Mesenchymal stem cell (in vitro differentiated cells and primary cell): Measurements from ENCODE around the gene KLF13.
"Not testable (repeated sequence)": the region's sequence is repeated elsewhere in the genome, so short reads cannot be mapped to it uniquely, and the experiment has no call there.

Experiments used
- DNase-seq: peaks from one replicate; pipeline ENCODE4 v3.0.0-alpha.2; 2013
- H2AFZ ChIP-seq: one replicate; pipeline ENCODE4 v1.6.1; 2013; ENCODE audit warnings: low read depth, mild to moderate bottlenecking, control low read depth, inconsistent platforms, low read length, moderate library complexity
- H2AK5ac ChIP-seq: 2 replicates; pipeline ENCODE4 v1.6.1; 2013; ENCODE audit warnings: low read length, moderate library complexity, mild to moderate bottlenecking, inconsistent platforms; ENCODE audit not compliant: severe bottlenecking
- H2BK120ac ChIP-seq: one replicate; pipeline ENCODE4 v1.6.1; 2013; ENCODE audit warnings: low read depth, mild to moderate bottlenecking, inconsistent platforms, low read length, moderate library complexity
- H2BK12ac ChIP-seq, 2 experiments: one replicate each; pipeline ENCODE4 v1.6.1; 2013; ENCODE audit warnings: inconsistent platforms in 2 of 2, low read length in 2 of 2, mild to moderate bottlenecking in 2 of 2, moderate library complexity in 2 of 2, control low read depth in 1 of 2
- H2BK15ac ChIP-seq: one replicate; pipeline ENCODE4 v1.6.1; 2013; ENCODE audit warnings: mild to moderate bottlenecking, low read depth, inconsistent platforms; ENCODE audit not compliant: poor library complexity, severe bottlenecking
- H2BK5ac ChIP-seq: 2 replicates; pipeline ENCODE4 v1.6.1; 2013; ENCODE audit warnings: low read depth, mild to moderate bottlenecking, low read length, control low read depth, inconsistent platforms; ENCODE audit not compliant: poor library complexity, severe bottlenecking
- H3K14ac ChIP-seq, 2 experiments: one replicate each; pipeline ENCODE4 v1.6.1; 2013; ENCODE audit warnings: inconsistent platforms in 2 of 2, low read length in 2 of 2, control low read depth in 1 of 2, mild to moderate bottlenecking in 1 of 2, moderate library complexity in 1 of 2
- H3K18ac ChIP-seq, 2 experiments: one replicate each; pipeline ENCODE4 v1.6.1; 2013; ENCODE audit warnings: inconsistent platforms in 2 of 2, low read length in 2 of 2, control low read depth in 1 of 2, low read depth in 1 of 2, mild to moderate bottlenecking in 1 of 2
- H3K23ac ChIP-seq, 2 experiments: one replicate each; pipeline ENCODE4 v1.6.1; 2013; ENCODE audit warnings: inconsistent platforms in 2 of 2, low read length in 2 of 2, mild to moderate bottlenecking in 2 of 2, moderate library complexity in 2 of 2, control low read depth in 1 of 2
- H3K27ac ChIP-seq: 2 replicates; pipeline ENCODE4 v1.5.1; 2013; ENCODE audit warnings: mild to moderate bottlenecking, moderate library complexity, low read length, control low read depth, inconsistent platforms; ENCODE audit not compliant: poor library complexity, severe bottlenecking
- H3K27me3 ChIP-seq, 2 experiments: 2 replicates each; pipeline versions ENCODE4 v1.6.1 to v1.7.0; 2013; ENCODE audit warnings: low read length in 2 of 2, mild to moderate bottlenecking in 2 of 2, moderate library complexity in 2 of 2, control low read depth in 1 of 2, inconsistent platforms in 1 of 2; ENCODE audit not compliant: control insufficient read depth in 1 of 2, insufficient read depth in 1 of 2
- H3K36me3 ChIP-seq, 2 experiments: 2 replicates each; pipeline versions ENCODE4 v1.6.1 to v1.7.0; 2013; ENCODE audit warnings: low read length in 2 of 2, control low read depth in 1 of 2, inconsistent platforms in 1 of 2, low read depth in 1 of 2, mild to moderate bottlenecking in 1 of 2; ENCODE audit not compliant: insufficient read depth in 2 of 2, control insufficient read depth in 1 of 2
- H3K4ac ChIP-seq, 2 experiments: one replicate each; pipeline ENCODE4 v1.6.1; 2013; ENCODE audit warnings: inconsistent platforms in 2 of 2, low read length in 2 of 2, mild to moderate bottlenecking in 2 of 2, moderate library complexity in 2 of 2, control low read depth in 1 of 2, low read depth in 1 of 2
- H3K4me1 ChIP-seq: 2 replicates; pipeline ENCODE4 v1.6.1; 2013; ENCODE audit warnings: low read depth, low read length, control low read depth; ENCODE audit not compliant: control insufficient read depth, insufficient read depth
- H3K4me2 ChIP-seq: 2 replicates; pipeline ENCODE4 v1.6.1; 2013; ENCODE audit warnings: low read length, mild to moderate bottlenecking, inconsistent platforms; ENCODE audit not compliant: poor library complexity, severe bottlenecking
- H3K4me3 ChIP-seq, 2 experiments: 2 replicates each; pipeline versions ENCODE4 v1.5.1 to v1.7.0; 2013; ENCODE audit warnings: low read length in 2 of 2, mild to moderate bottlenecking in 2 of 2, control low read depth in 1 of 2, low read depth in 1 of 2; ENCODE audit not compliant: insufficient read depth in 1 of 2
- H3K79me1 ChIP-seq: replicated peaks from 2 replicates; pipeline ENCODE4 v1.6.1; 2013; ENCODE audit warnings: mild to moderate bottlenecking, control low read depth, low read length, inconsistent platforms; ENCODE audit not compliant: poor library complexity, severe bottlenecking
- H3K9ac ChIP-seq: 2 replicates; pipeline ENCODE4 v1.7.0; 2013; ENCODE audit warnings: mild to moderate bottlenecking, low read length, moderate library complexity
- H3K9me3 ChIP-seq: 2 replicates; pipeline ENCODE4 v1.7.0; 2013; ENCODE audit warnings: mild to moderate bottlenecking, low read length; ENCODE audit not compliant: control insufficient read depth
- H4K8ac ChIP-seq: one replicate; pipeline ENCODE4 v1.6.1; 2013; ENCODE audit warnings: inconsistent platforms, mild to moderate bottlenecking, low read length, moderate library complexity
- H4K91ac ChIP-seq: one replicate; pipeline ENCODE4 v1.6.1; 2013; ENCODE audit warnings: mild to moderate bottlenecking, low read length, inconsistent platforms
- WGBS: methylation state at CpG from one replicate; pipeline ENCODE4 v1.1.7; 2013; ENCODE audit warnings: mixed read lengths; 5-methylcytosine and 5-hydroxymethylcytosine counted together

KLF13 gene

DNA sequence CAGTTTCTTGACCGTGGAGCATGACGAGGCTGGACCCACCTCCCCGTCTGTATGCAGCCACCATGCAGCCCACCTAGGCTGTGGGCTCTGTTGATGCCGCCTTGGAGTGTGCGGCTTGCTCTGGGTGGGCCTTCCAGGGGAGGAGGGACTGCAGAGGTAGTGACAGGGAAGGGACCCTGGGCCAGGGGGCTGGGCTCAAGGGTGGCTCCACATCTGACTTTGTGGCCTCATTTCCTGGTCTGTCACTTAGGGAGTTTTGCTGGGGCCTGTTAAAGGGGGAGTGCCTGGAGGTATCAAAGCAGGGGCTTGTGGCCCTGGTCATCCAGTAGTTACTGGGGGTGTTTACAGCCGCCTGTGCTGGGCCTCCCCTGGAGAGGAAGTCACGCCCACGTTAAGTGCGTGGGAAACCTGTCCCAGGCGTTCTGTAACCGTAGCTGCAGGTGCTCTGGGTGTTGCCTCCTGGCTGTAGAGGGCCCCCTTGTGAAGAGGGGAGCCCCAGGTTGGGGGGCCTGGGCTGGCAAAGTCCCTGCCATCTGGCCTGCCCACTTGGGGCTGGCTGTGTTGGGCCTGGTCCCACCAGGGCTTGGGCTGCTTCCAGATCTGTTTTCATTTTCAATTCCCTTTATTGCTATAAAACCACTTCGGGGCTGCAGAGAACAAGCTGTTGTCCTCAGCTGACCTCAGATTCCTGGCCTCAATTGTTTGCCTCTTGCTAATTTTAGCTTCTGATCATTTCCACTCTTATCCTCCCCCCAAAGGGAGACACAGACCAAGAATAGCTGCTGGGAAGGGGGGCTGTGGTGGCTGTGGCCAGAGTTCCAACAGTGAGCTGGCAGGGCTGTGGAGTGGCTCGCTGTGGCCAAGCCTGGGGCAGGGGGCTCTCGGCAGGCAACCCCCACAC lies 26.5 kb downstream of the KLF13 start:
- Histone ChIP-seq H3K18ac (peak overlapping the region; percentile 68 to 93), H3K9me3 (no peaks in the 10 kb centered on the region), H3K4me1 (peaks cover 22% of the 10 kb centered on the region), H3K23ac (no peak overlapping the region), H3K14ac (peak overlapping the region in 1 of 2 experiments; percentile 84), H3K36me3 (peaks cover 13% of the 10 kb centered on the region in 2 experiments), H2BK5ac (no peak overlapping the region), H4K91ac (peak overlapping the region; percentile 76), H2BK12ac (peak overlapping the region; percentile 71 to 85), H3K79me1 (peaks cover 53% of the 10 kb centered on the region), H3K4me2 (peak overlapping the region; percentile 1), H3K4ac (peak overlapping the region; percentile 85 to 88), H2AFZ (no peak overlapping the region), H2AK5ac (no peak overlapping the region), H4K8ac (peak overlapping the region; percentile 84), H3K27me3 (no peaks in the 10 kb centered on the region), H2BK15ac (no peak overlapping the region), H3K4me3 (peak overlapping the region in 1 of 2 experiments; percentile 49), H3K9ac (peak overlapping the region; percentile 85), H3K27ac (no peak overlapping the region), H2BK120ac (peak overlapping the region; percentile 59)
- WGBS, result 44% methylated on average over 13 of the region's 14 CpGs
- peak; percentile 96 for DNase-seq

DNA sequence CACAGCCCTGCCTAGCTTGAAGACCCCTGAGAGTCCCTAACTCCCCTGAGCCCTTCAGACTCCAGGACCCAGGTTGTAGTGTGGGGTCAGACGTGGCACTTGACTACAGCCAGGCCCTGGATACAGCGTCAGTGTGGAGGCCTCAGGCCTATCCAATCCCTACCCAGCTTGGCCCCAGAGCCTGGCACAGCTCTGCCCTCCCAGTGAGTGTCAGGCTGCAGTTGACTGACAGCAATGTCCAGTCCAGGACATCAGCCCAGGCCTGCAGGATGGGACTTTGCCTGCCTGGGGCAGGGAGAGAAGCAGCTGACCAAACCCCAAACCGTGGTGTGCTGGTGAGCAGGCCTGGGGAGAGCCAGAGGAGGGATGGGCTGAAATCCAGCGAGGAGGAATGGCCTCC lies 27.3 kb downstream of the KLF13 start:
- Histone ChIP-seq H3K18ac (peak overlapping the region; percentile 68 to 93), H3K79me1 (peaks cover 50% of the 10 kb centered on the region)

DNA sequence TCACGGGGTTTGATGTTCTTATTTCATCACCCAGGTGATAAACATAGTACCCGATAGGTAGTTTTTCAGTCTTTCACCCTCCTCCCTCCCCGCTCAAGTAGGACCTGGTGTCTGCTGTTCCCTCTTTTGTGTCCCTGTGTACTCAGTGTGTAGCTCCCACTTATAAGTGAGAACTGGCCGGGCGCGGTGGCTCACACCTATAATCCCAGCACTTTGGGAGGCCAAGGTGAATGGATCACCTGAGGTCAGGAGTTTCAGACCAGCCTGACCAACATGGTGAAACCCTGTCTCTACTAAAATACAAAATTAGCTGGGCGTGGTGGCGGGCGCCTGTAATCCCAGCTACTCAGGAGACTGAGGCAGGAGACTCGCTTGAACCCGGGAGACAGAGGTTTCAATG lies 29.5 kb downstream of the KLF13 start:
- H4K91ac ChIP-seq, H4K8ac ChIP-seq, H3K4me3 ChIP-seq, H3K14ac ChIP-seq, H3K4me2 ChIP-seq, H3K23ac ChIP-seq, H2BK5ac ChIP-seq, H2AK5ac ChIP-seq, H3K4ac ChIP-seq, H2BK15ac ChIP-seq, H3K18ac ChIP-seq, H3K9ac ChIP-seq, DNase-seq, H2BK120ac ChIP-seq, H3K27me3 ChIP-seq, H2BK12ac ChIP-seq, H2AFZ ChIP-seq, H3K27ac ChIP-seq, H3K9me3 ChIP-seq: not testable (repeated sequence)
- 98% methylated on average over 10 of the region's 11 CpGs for WGBS
- H3K36me3 ChIP-seq, result peaks cover 7 to 15% of the 10 kb centered on the region in 2 experiments
- H3K4me1 ChIP-seq, result peaks cover 26% of the 10 kb centered on the region
- peaks cover 53% of the 10 kb centered on the region for H3K79me1 ChIP-seq

More for the DNA sequence above, 27.3 kb downstream of the KLF13 start:
- Histone ChIP-seq H3K4ac (peak overlapping the region; percentile 85 to 87), H3K9ac (peak overlapping the region; percentile 85), H3K4me3 (peak overlapping the region in 1 of 2 experiments; percentile 49), H2BK5ac (no peak overlapping the region), H3K4me1 (peaks cover 22% of the 10 kb centered on the region), H2AFZ (no peak overlapping the region), H2BK120ac (peak overlapping the region; percentile 86), H3K27ac (peak overlapping the region; percentile 6), H3K23ac (no peak overlapping the region), H3K36me3 (peaks cover 9 to 11% of the 10 kb centered on the region in 2 experiments), H4K8ac (peak overlapping the region; percentile 58), H2BK15ac (peak overlapping the region; percentile 29), H2AK5ac (no peak overlapping the region), H3K4me2 (no peak overlapping the region), H3K9me3 (no peaks in the 10 kb centered on the region), H4K91ac (peak overlapping the region; percentile 96), H3K27me3 (no peaks in the 10 kb centered on the region), H2BK12ac (peak overlapping the region; percentile 41 to 73), H3K14ac (peak overlapping the region in 1 of 2 experiments; percentile 84)
- peak; percentile 27 for DNase-seq
- 89% methylated on average over 4 of the region's 4 CpGs for whole genome bisulfite sequencing

DNA sequence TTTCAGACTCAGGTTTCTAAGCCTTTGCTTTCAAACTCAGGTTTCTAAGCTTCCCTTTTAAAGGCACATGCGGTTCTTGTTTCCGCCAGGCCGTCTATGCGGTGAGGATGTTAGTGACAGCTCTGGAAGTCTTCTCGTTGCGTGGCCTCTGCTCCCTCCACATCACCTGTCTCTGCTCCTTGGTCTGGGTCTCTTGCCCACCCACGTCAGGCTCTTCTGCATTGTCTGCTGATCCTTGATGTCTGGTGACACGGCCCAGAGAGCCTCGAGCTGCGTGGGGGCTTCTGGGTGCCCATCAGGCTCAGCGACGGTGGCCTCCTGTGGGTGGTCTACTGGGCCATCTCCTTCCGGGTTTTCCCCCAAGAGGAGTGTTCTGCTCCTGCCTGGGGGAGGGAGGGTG lies 30.5 kb downstream of the KLF13 start:
- no peak for DNase-seq
- Histone ChIP-seq H3K18ac (no peak overlapping the region), H3K36me3 (peaks cover 7 to 15% of the 10 kb centered on the region in 2 experiments), H3K27me3 (no peaks in the 10 kb centered on the region), H2AK5ac (no peak overlapping the region), H3K14ac (no peak overlapping the region), H3K4me1 (peaks cover 30% of the 10 kb centered on the region), H2BK120ac (no peak overlapping the region), H4K8ac (no peak overlapping the region), H3K4me2 (no peak overlapping the region), H3K23ac (no peak overlapping the region), H3K79me1 (peaks cover 50% of the 10 kb centered on the region), H3K4me3 (no peak overlapping the region), H2BK12ac (no peak overlapping the region), H3K27ac (no peak overlapping the region), H2BK15ac (no peak overlapping the region), H3K9ac (no peak overlapping the region), H3K9me3 (no peaks in the 10 kb centered on the region), H3K4ac (no peak overlapping the region), H4K91ac (no peak overlapping the region), H2AFZ (no peak overlapping the region), H2BK5ac (no peak overlapping the region)
- WGBS, result 94% methylated on average over 13 of the region's 13 CpGs
